Vagina (tissue), 2 donors: Measurements from ENCODE around the gene PRCC.

ENCODE experiments used
- CTCF ChIP-seq, 3 experiments: fragments of 450-650 bp in 2 of 3; fragments of 200-600 bp in 1 of 3; sonication (generic) in 1 of 3; IDR thresholded peaks; one replicate each; pipeline ENCODE4 v1.5.1; 2017 to 2019; ENCODE audit warnings: antibody characterized with exemption in 3 of 3, mild to moderate bottlenecking in 2 of 3, moderate library complexity in 2 of 3
- POLR2AphosphoS5 ChIP-seq, 2 donors: sonication (generic); formaldehyde crosslinking; IDR thresholded peaks; one replicate each; pipeline ENCODE4 v1.9.0; 2017; ENCODE audit warnings: antibody characterized with exemption in 2 of 2, mild to moderate bottlenecking in 2 of 2, low read depth in 1 of 2; ENCODE audit not compliant: insufficient read depth in 1 of 2

- TF ChIP-seq CTCF (IDR thresholded peaks at IDR 0.05), result no peak
- peak; percentile 87 to 100 for TF ChIP-seq POLR2AphosphoS5 (IDR thresholded peaks at IDR 0.05; ENCODE audit: insufficient read depth in 1 of 2, low read depth in 1 of 2)
Observed at GRCh38 chr1:156740741-156741480, 26.4 kb upstream of the PRCC start, which contains the start of gene MRPL24.
